EH (cell line): Measurements from ENCODE around the gene FTCD.
"Not testable (repeated sequence)": the region's sequence is repeated elsewhere in the genome, so short reads cannot be mapped to it uniquely, and the experiment has no call there.

Experiments used
- DNase-seq: peaks from one replicate; pipeline ENCODE4 v3.0.0-alpha.2; 2015; ENCODE audit warnings: low read depth

The FTCD gene

GRCh38 chr21:46140352-46141003 lies 14.9 kb downstream of the FTCD start:
- DNase-seq: not testable (repeated sequence)

- no peak for DNase-seq
These were observed 15.7 kb downstream of the FTCD start for GRCh38 chr21:46139686-46140085.

- DNase-seq: no peak
These were observed 16.9 kb downstream of the FTCD start for GRCh38 chr21:46138383-46138970.

GRCh38 chr21:46137908-46138307 lies 17.5 kb downstream of the FTCD start:
- DNase-seq: no peak

- no peak for DNase-seq
These were observed 18.5 kb downstream of the FTCD start for GRCh38 chr21:46136739-46137349.

- DNase-seq: no peak
These were observed 19.5 kb downstream of the FTCD start for GRCh38 chr21:46135782-46136395.

- no peak for DNase-seq
These were observed 23.3 kb downstream of the FTCD start for GRCh38 chr21:46131838-46132651.

GRCh38 chr21:46131588-46131837 lies 23.9 kb downstream of the FTCD start:
- DNase-seq: no peak

- no peak for DNase-seq
These were observed 24.4 kb downstream of the FTCD start for GRCh38 chr21:46130831-46131587.

- no peak for DNase-seq
These were observed 25.3 kb downstream of the FTCD start for GRCh38 chr21:46129846-46130651.

- no peak for DNase-seq
These were observed 26.3 kb downstream of the FTCD start for GRCh38 chr21:46128933-46129571.

GRCh38 chr21:46128106-46128932 lies 27.1 kb downstream of the FTCD start:
- no peak for DNase-seq

GRCh38 chr21:46127239-46128105 lies 27.9 kb downstream of the FTCD start:
- DNase-seq: no peak

- no peak for DNase-seq
These were observed 28.8 kb downstream of the FTCD start for GRCh38 chr21:46126309-46127238.

- no peak for DNase-seq
These were observed 29.5 kb downstream of the FTCD start for GRCh38 chr21:46125846-46126301.

GRCh38 chr21:46124926-46125845 lies 30.2 kb downstream of the FTCD start:
- DNase-seq: no peak
